HEK293 (cell line): ENCODE measurements around the gene CASP7.

Source experiments
- SALL2 ChIP-seq: fragments of 450-650 bp; formaldehyde crosslinking; IDR thresholded peaks from 2 replicates; pipeline ENCODE4 v1.5.0; 2017; ENCODE audit warnings: missing biosample characterization, mild to moderate bottlenecking, missing genetic modification characterization, borderline replicate concordance
- ZFHX2 ChIP-seq: fragments of 450-650 bp; formaldehyde crosslinking; conservative IDR thresholded peaks from 2 replicates; pipeline ENCODE4 v1.5.1; 2016; ENCODE audit warnings: missing biosample characterization, missing genetic modification characterization
- ZNF121 ChIP-seq: fragments of 450-650 bp; formaldehyde crosslinking; IDR thresholded peaks from 2 replicates; pipeline ENCODE4 v1.5.1; 2016; ENCODE audit warnings: missing biosample characterization, missing genetic modification characterization
- ZNF133 ChIP-seq: fragments of 450-650 bp; formaldehyde crosslinking; IDR thresholded peaks from 2 replicates; pipeline ENCODE4 v1.5.1; 2016; ENCODE audit warnings: missing biosample characterization, missing genetic modification characterization
- ZNF16 ChIP-seq: fragments of 450-650 bp; formaldehyde crosslinking; IDR thresholded peaks from 2 replicates; pipeline ENCODE4 v1.5.1; 2016; ENCODE audit warnings: low read depth, missing biosample characterization, missing genetic modification characterization
- ZNF416 ChIP-seq: fragments of 450-650 bp; formaldehyde crosslinking; IDR thresholded peaks from 2 replicates; pipeline ENCODE4 v1.5.1; 2016; ENCODE audit warnings: missing biosample characterization, missing genetic modification characterization
- TF ChIP-seq, protein P1 (sequence below): fragments of 450-650 bp; formaldehyde crosslinking; IDR thresholded peaks from 2 replicates; pipeline ENCODE4 v1.5.1; 2016; ENCODE audit warnings: missing biosample characterization, missing genetic modification characterization
- TF ChIP-seq, protein P2 (sequence below): fragments of 450-650 bp; formaldehyde crosslinking; IDR thresholded peaks from 2 replicates; pipeline ENCODE4 v1.5.1; 2016; ENCODE audit warnings: missing biosample characterization, missing genetic modification characterization
- TF ChIP-seq, protein P3 (sequence below): fragments of 450-650 bp; formaldehyde crosslinking; IDR thresholded peaks from 2 replicates; pipeline ENCODE4 v1.5.1; 2016; ENCODE audit warnings: missing biosample characterization, missing genetic modification characterization
- TF ChIP-seq, protein P4 (sequence below): fragments of 450-650 bp; formaldehyde crosslinking; IDR thresholded peaks from 2 replicates; pipeline ENCODE4 v1.5.1; 2016; ENCODE audit warnings: missing biosample characterization, missing genetic modification characterization
- TF ChIP-seq, protein P5 (sequence below): fragments of 450-650 bp; formaldehyde crosslinking; IDR thresholded peaks from 2 replicates; pipeline ENCODE4 v1.5.1; 2016; ENCODE audit warnings: missing biosample characterization, missing genetic modification characterization

DNA sequence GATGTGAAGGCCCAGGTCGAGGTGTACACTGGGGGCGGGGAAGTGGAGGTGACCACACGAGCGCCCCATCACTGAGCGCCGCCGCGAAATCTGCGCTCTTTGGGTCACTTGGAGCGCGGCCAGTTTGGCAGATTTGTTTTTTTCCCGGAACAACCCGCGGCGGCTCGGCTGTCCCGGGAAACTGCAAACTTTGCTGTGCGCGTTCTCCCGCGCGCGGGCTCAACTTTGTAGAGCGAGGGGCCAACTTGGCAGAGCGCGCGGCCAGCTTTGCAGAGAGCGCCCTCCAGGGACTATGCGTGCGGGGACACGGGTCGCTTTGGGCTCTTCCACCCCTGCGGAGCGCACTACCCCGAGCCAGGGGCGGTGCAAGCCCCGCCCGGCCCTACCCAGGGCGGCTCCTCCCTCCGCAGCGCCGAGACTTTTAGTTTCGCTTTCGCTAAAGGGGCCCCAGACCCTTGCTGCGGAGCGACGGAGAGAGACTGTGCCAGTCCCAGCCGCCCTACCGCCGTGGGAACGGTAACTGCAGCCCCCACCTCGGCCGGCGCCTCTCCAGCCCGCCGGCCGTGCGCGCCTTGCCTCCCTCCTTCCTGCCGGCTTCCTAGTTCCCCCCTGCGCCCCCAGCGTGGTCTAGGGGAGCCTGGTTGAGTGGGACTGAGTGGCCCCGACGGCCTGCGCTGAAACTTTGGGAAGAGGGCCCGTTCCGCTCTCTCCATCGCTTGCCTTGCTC, at the start of gene CASP7:
- TF ChIP-seq, protein P1, sequence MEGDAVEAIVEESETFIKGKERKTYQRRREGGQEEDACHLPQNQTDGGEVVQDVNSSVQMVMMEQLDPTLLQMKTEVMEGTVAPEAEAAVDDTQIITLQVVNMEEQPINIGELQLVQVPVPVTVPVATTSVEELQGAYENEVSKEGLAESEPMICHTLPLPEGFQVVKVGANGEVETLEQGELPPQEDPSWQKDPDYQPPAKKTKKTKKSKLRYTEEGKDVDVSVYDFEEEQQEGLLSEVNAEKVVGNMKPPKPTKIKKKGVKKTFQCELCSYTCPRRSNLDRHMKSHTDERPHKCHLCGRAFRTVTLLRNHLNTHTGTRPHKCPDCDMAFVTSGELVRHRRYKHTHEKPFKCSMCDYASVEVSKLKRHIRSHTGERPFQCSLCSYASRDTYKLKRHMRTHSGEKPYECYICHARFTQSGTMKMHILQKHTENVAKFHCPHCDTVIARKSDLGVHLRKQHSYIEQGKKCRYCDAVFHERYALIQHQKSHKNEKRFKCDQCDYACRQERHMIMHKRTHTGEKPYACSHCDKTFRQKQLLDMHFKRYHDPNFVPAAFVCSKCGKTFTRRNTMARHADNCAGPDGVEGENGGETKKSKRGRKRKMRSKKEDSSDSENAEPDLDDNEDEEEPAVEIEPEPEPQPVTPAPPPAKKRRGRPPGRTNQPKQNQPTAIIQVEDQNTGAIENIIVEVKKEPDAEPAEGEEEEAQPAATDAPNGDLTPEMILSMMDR (tag by site-specific recombination) = peak; percentile 75
- no peak for TF ChIP-seq SALL2 (tag by site-specific recombination)
- TF ChIP-seq ZNF416 (tag by site-specific recombination) = no peak
- TF ChIP-seq ZFHX2 (tag by site-specific recombination) = peak; percentile 48
- TF ChIP-seq ZNF16 (tag by site-specific recombination) = no peak
- no peak for TF ChIP-seq ZNF121 (tag by site-specific recombination)
- TF ChIP-seq, protein P2, sequence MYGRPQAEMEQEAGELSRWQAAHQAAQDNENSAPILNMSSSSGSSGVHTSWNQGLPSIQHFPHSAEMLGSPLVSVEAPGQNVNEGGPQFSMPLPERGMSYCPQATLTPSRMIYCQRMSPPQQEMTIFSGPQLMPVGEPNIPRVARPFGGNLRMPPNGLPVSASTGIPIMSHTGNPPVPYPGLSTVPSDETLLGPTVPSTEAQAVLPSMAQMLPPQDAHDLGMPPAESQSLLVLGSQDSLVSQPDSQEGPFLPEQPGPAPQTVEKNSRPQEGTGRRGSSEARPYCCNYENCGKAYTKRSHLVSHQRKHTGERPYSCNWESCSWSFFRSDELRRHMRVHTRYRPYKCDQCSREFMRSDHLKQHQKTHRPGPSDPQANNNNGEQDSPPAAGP (tag by site-specific recombination) = no peak; the same call in 1 of the 2 replicates
- TF ChIP-seq, protein P3, sequence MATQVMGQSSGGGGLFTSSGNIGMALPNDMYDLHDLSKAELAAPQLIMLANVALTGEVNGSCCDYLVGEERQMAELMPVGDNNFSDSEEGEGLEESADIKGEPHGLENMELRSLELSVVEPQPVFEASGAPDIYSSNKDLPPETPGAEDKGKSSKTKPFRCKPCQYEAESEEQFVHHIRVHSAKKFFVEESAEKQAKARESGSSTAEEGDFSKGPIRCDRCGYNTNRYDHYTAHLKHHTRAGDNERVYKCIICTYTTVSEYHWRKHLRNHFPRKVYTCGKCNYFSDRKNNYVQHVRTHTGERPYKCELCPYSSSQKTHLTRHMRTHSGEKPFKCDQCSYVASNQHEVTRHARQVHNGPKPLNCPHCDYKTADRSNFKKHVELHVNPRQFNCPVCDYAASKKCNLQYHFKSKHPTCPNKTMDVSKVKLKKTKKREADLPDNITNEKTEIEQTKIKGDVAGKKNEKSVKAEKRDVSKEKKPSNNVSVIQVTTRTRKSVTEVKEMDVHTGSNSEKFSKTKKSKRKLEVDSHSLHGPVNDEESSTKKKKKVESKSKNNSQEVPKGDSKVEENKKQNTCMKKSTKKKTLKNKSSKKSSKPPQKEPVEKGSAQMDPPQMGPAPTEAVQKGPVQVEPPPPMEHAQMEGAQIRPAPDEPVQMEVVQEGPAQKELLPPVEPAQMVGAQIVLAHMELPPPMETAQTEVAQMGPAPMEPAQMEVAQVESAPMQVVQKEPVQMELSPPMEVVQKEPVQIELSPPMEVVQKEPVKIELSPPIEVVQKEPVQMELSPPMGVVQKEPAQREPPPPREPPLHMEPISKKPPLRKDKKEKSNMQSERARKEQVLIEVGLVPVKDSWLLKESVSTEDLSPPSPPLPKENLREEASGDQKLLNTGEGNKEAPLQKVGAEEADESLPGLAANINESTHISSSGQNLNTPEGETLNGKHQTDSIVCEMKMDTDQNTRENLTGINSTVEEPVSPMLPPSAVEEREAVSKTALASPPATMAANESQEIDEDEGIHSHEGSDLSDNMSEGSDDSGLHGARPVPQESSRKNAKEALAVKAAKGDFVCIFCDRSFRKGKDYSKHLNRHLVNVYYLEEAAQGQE (tag by site-specific recombination) = no peak
- TF ChIP-seq, protein P4, sequence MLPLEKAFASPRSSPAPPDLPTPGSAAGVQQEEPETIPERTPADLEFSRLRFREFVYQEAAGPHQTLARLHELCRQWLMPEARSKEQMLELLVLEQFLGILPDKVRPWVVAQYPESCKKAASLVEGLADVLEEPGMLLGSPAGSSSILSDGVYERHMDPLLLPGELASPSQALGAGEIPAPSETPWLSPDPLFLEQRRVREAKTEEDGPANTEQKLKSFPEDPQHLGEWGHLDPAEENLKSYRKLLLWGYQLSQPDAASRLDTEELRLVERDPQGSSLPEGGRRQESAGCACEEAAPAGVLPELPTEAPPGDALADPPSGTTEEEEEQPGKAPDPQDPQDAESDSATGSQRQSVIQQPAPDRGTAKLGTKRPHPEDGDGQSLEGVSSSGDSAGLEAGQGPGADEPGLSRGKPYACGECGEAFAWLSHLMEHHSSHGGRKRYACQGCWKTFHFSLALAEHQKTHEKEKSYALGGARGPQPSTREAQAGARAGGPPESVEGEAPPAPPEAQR (tag by site-specific recombination) = no peak
- TF ChIP-seq ZNF133 = no peak
- TF ChIP-seq, protein P5, sequence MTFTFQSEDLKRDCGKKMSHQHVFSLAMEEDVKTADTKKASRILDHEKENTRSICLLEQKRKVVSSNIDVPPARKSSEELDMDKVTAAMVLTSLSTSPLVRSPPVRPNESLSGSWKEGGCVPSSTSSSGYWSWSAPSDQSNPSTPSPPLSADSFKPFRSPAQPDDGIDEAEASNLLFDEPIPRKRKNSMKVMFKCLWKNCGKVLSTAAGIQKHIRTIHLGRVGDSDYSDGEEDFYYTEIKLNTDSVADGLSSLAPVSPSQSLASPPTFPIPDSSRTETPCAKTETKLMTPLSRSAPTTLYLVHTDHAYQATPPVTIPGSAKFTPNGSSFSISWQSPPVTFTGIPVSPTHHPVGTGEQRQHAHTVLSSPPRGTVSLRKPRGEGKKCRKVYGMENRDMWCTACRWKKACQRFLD (tag by site-specific recombination) = no peak
